RCC 7860 (cell line): ENCODE results near the gene NOC2L.
"Not testable (repeated sequence)": the region's sequence is repeated elsewhere in the genome, so short reads cannot be mapped to it uniquely, and the experiment has no call there.

Experiments
- DNase-seq: peaks from one replicate; pipeline ENCODE4 v3.0.0-alpha.2; 2015; ENCODE audit warnings: low spot score
- FAIRE-seq: peaks from 2 replicates; lab custom pipeline; 2012; peaks lifted over from hg19 to GRCh38; lab: Jason Lieb, UNC

NOC2L gene

DNA sequence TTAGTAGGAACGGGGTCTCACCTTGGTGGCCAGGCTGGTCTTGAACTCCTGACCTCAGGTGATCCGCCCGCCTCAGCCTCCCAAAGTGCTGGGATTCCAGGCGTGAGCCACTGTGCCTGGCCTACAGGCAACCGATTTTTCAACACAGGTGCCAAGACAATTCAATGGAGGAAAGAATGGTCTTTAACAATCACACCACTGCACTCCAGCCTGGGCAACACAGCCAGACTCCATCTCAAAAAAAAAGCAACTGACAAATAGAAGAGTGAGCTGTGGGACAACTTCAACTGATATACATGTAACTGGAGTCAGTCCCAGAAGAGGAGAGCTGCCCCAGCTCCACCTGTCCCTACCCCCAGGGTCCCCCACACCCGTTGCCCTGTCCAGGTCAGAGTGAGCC lies 35.5 kb upstream of the NOC2L start:
- not testable (repeated sequence) for FAIRE-seq, DNase-seq

DNA sequence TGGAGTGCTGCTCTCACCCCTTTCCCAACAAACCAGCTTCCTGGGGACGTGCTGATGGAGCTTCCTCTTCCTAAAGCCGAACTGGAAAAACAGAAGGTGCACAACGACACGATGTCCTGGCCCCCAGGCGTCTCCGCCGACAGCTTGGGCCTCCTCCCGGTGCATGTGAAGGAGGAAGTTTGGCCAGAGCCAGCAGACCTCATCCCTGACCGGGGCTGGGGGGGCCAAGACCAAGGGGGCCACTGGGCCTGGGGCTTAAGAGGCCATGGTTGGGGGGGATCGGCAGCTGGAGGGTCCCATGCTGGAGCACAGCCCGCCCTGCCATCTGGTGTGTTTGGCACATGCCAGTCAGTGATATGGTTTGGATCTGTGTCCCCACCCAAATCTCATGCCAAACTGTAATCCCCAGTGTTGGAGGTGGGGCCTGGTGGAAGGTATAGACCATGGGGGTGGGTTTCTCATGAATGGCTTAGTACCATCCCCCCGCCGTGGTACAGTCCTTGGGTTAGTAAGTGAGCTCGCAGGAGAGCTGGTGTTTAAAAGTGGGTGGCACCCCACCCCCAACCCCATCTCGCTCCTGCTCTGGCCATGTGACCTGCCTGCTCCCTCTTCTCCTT lies 34.4 kb upstream of the NOC2L start:
- DNase-seq, result no peak
- no peak for FAIRE-seq

GRCh38 chr1:992362-992761 lies 33.3 kb upstream of the NOC2L start:
- FAIRE-seq (no peak), DNase-seq (no peak)

GRCh38 chr1:991895-992294 lies 32.8 kb upstream of the NOC2L start:
- no peak for DNase-seq
- no peak for FAIRE-seq

GRCh38 chr1:991275-991674 lies 32.2 kb upstream of the NOC2L start:
- DNase-seq, FAIRE-seq: not testable (repeated sequence)

DNA sequence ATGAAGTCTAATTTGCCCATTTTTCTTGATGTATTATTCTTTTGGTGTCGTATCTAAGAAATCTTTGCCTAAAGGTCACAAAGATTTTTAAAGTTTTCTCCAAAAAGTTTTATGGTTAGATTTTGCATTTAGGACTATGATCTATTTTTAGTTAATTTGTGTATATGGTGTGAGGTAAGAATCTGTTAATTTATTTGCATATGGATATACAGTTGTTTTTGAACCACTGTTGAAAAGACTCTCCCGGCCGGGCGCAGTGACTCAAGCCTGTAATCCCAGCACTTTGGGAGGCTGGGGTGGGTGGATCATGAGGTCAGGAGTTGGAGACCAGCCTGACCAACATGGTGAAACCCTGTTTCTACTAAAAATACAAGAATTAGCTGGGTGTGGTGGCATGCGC lies 29.0 kb upstream of the NOC2L start:
- not testable (repeated sequence) for DNase-seq, FAIRE-seq

GRCh38 chr1:985126-985525 lies 26.1 kb upstream of the NOC2L start:
- no peak for FAIRE-seq
- no peak for DNase-seq

- FAIRE-seq (no peak), DNase-seq (no peak)
These were observed 25.4 kb upstream of the NOC2L start for GRCh38 chr1:984476-984814.

GRCh38 chr1:983798-984475 lies 24.9 kb upstream of the NOC2L start:
- FAIRE-seq (no peak), DNase-seq (peak; percentile 5)

- DNase-seq (no peak), FAIRE-seq (no peak)
These were observed 23.8 kb upstream of the NOC2L start for GRCh38 chr1:982765-983436.

DNA sequence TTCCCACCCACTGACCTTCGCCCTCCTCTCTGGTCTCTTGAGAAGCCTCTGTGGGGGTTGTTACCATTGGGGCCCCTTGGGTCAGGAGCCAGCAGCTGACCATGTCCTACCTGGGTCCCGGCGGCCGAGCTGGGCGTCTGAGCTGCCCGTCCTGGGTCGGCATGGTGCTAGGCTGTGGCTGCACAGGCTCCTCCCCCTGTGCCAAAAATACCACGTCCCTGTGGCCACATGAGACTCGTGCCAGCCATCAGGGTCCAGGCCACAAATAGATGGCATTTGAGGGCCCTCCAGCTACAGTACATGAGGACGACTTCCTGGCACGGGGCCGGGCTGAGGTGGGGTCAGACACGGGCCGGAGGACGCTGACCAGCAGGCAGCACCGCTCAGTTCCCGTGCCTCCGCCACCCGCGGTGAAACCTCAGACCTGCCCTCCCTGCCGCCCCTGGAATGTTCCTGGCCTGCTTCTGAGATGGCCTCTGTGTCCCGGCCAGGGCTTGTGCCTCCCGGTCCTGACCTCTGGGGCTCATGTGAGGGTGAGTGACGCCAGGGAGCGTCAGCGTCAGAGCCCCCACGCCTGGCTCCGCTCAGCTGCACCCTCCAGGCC lies 23.0 kb upstream of the NOC2L start, which contains the start of gene PERM1:
Gene PERM1 (minus strand): TSS at position 139 of the 604 bp plus-strand sequence. CDS start 1,064 bp downstream, outside the sequence.
- DNase-seq, result no peak
- FAIRE-seq, result no peak

GRCh38 chr1:981491-981954 lies 22.5 kb upstream of the NOC2L start:
- no peak for FAIRE-seq
- no peak for DNase-seq

DNA sequence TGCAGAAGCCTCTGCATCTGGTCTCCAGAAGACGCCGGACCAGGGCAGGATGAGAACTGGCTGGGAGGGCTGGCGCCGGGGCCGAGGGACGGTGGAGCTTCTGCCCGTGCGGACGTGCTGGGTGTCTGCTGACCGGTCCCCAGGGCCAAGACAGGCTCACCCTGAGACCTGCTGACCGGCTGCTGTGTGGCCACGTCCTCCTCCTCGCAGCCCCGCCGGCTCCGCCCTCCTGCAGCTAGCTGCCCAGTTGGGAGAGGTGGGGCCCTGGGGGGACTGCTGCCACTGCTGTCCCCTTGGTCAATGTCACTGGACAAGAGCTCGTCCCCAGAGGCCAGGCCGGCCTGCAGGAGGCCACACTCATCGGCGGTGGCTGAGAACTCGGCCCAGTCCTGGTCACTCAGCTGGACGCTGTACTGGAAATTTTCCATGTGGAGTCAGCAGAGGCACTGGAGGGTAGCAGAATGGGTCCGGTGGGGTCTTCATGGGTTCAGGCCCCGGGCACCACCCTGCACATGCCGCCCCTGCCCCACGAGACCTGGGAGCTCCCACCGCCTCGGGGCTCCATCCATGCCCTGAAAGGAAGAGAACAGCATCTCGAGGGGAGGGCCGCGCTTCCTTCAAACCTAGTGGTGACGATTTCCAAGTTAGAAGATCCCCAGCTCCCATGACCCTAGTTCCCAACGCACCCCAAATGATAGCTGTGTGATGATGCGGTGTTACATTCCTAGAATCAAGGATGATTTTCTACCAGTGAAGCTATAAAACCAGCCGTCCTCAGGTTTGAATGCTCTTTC lies 21.7 kb upstream of the NOC2L start:
- FAIRE-seq (no peak), DNase-seq (no peak)

- DNase-seq (no peak), FAIRE-seq (no peak)
These were observed 21.1 kb upstream of the NOC2L start for GRCh38 chr1:980137-980571.

- FAIRE-seq (no peak), DNase-seq (no peak)
These were observed 20.7 kb upstream of the NOC2L start for GRCh38 chr1:979744-980072.

- FAIRE-seq, result no peak
- no peak for DNase-seq
These were observed 20.0 kb upstream of the NOC2L start for GRCh38 chr1:978835-979743.

DNA sequence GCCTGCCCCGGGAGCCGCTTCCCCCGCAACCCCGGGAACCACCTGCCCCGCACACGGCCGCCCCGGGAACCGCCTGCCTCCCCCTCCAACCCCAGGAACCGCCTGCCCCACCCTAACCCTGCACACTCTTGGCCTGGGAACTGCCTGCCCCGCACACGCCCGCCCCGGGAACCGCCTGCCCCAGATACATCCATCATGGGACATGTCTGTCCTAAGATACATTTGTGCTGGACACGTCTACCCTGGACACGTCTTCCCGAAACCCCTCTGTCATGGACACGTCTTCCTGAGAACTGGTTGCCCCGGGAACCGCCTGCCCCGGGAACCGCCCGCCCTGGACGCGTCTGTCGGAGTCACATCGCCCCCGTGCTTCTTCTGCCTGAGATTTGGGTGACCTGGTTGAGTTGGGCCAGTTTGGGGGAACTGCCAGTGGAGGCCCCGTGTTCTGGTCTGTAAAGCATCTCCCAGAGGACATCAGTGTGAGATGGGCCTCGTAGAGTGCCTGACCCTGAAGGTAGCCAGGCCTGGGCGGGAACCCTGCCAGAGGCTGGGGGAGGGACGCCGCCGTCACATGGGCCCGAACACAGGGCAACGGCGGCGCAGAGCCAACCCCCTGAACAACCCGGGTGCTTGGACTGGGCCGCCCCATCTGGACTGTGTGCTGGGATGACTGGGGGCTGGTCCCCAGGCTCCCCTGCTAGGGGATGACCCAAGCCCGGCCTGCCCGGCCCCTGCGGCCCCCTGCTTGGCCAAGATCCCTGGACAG lies 19.2 kb upstream of the NOC2L start:
- no peak for FAIRE-seq
- no peak for DNase-seq

- DNase-seq, FAIRE-seq: not testable (repeated sequence)
These were observed 17.7 kb upstream of the NOC2L start for GRCh38 chr1:976791-977190.
